ENCODE data around the gene NKAPL. TPM values are rescaled to one million over a fixed set of nuclear protein-coding genes. Genes with fewer than 3 reads are reported as not detected.

Gene NKAPL
- total RNA-seq, 4 donors from 2014 or later = 1.5 to 4.5 (median 1.9) TPM

GRCh38 chr6:28266563-28266961 lies 7.5 kb downstream of the NKAPL start:
- TF ChIP-seq, protein P1, sequence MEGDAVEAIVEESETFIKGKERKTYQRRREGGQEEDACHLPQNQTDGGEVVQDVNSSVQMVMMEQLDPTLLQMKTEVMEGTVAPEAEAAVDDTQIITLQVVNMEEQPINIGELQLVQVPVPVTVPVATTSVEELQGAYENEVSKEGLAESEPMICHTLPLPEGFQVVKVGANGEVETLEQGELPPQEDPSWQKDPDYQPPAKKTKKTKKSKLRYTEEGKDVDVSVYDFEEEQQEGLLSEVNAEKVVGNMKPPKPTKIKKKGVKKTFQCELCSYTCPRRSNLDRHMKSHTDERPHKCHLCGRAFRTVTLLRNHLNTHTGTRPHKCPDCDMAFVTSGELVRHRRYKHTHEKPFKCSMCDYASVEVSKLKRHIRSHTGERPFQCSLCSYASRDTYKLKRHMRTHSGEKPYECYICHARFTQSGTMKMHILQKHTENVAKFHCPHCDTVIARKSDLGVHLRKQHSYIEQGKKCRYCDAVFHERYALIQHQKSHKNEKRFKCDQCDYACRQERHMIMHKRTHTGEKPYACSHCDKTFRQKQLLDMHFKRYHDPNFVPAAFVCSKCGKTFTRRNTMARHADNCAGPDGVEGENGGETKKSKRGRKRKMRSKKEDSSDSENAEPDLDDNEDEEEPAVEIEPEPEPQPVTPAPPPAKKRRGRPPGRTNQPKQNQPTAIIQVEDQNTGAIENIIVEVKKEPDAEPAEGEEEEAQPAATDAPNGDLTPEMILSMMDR (IDR thresholded peaks at IDR 0.05; ENCODE audit: low read depth) = no peak

- TF ChIP-seq, protein P1 (IDR thresholded peaks at IDR 0.05; ENCODE audit: low read depth) = no peak
Measured at GRCh38 chr6:28266962-28267694, 8.0 kb downstream of the NKAPL start, which contains the start of gene ZSCAN26. ZSCAN26 (plus strand) TSS chr6:28267143; CDS start chr6:28271920, 4,777 bp downstream.

DNA sequence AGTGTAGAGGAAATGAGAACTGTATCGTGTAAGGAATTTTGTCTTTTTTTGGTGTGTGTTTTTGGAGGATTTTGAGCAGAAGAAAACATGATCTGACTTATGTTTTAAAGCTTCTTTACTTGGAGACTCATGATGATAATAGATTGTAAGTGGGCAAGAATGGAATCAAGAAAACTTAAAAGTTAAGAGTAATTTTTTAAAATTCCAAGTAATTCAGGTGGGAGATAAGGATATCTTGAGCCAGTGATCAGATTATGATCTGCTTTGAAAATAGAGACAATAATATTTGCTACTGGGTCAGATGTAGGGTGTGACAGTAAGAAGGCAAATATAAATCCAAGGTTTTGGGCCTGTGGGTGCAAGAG lies 8.6 kb downstream of the NKAPL start:
- TF ChIP-seq, protein P1 (IDR thresholded peaks at IDR 0.05; ENCODE audit: low read depth) = no peak

DNA sequence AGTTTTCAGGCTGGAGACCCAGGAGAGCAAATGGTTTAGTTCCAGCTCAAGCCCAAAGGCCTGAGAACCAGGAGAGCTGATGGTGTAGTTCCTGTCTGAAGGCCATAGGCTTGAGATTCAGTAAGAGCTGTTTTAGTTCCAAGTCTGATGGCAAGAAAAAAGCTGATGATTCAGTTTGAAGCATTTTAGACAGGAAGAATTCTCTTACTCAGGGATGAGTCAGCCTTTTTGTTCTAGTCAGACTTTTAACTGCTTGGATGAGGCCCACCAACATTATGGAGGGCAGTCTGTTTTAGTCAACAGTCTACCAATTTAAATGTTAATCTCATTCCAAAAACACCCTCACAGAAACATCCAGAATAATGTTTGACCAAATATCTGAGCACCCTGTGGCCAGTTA lies 10.4 kb downstream of the NKAPL start:
- TF ChIP-seq, protein P1 (IDR thresholded peaks at IDR 0.05; ENCODE audit: low read depth) = no peak

GRCh38 chr6:28274888-28275287 lies 15.8 kb downstream of the NKAPL start:
- TF ChIP-seq, protein P1 (IDR thresholded peaks at IDR 0.05; ENCODE audit: low read depth) = no peak

DNA sequence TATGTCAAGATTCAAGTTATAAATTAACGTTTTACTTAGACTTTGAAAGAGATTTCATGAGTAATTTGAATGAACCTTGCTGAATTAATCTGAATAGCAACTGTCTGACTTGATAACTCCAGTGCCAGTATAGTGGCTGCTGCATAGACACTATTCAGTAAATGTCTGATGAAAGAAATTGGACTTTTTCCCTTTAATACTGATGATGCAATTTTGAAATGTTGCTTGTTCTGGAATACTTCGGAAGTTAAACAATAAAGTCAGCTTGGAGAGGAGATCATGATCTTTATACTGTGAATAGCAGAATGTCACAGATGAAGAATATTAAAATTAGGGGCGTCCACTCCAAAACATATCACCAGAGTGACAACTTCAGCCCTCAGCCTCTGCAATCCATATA lies 18.6 kb downstream of the NKAPL start:
- TF ChIP-seq, protein P1 (IDR thresholded peaks at IDR 0.05; ENCODE audit: low read depth) = no peak

- TF ChIP-seq, protein P1 (IDR thresholded peaks at IDR 0.05; ENCODE audit: low read depth) = no peak
Measured at GRCh38 chr6:28280595-28281287, 21.6 kb downstream of the NKAPL start.

Measured in subcutaneous adipose tissue (tissue), 4 donors.